GM23248 (cell line): ENCODE measurements around the gene PVALB. TPM values are rescaled to one million over a fixed set of nuclear protein-coding genes. Genes with fewer than 3 reads are reported as not detected.

Experiments
- DNase-seq: peaks from one replicate; pipeline ENCODE4 v3.0.0-alpha.2; 2015
- H2AFZ ChIP-seq: fragments of 200-600 bp; sonication (generic); 2 replicates; pipeline ENCODE4 v1.6.1; 2016; ENCODE audit warnings: antibody characterized with exemption
- H3F3A ChIP-seq: fragments of 200-600 bp; sonication (generic); 2 replicates; pipeline ENCODE4 v1.6.1; 2016; ENCODE audit warnings: mild to moderate bottlenecking, antibody characterized with exemption, mixed run types; ENCODE audit not compliant: insufficient read depth
- H3K27ac ChIP-seq: fragments of 200-600 bp; sonication (generic); 2 replicates; pipeline ENCODE4 v1.5.1; 2016; ENCODE audit warnings: mild to moderate bottlenecking
- H3K27me3 ChIP-seq: fragments of 200-600 bp; sonication (generic); replicated peaks from 2 replicates; pipeline ENCODE4 v1.6.1; 2016; ENCODE audit warnings: mild to moderate bottlenecking; ENCODE audit not compliant: insufficient read depth
- H3K36me3 ChIP-seq: fragments of 200-600 bp; sonication (generic); 2 replicates; pipeline ENCODE4 v1.6.1; 2016; ENCODE audit warnings: low read depth, mild to moderate bottlenecking
- H3K4me1 ChIP-seq: fragments of 200-600 bp; sonication (generic); 2 replicates; pipeline ENCODE4 v1.6.1; 2016; ENCODE audit warnings: mild to moderate bottlenecking; ENCODE audit not compliant: insufficient read depth
- H3K4me2 ChIP-seq: fragments of 200-600 bp; sonication (generic); one replicate; pipeline ENCODE4 v1.6.1; 2016; ENCODE audit warnings: mild to moderate bottlenecking; ENCODE audit not compliant: unreplicated experiment
- H3K4me3 ChIP-seq: fragments of 200-600 bp; sonication (generic); 2 replicates; pipeline ENCODE4 v1.5.1; 2016; ENCODE audit warnings: mild to moderate bottlenecking
- H3K79me2 ChIP-seq: fragments of 200-600 bp; sonication (generic); 2 replicates; pipeline ENCODE4 v1.6.1; 2016; ENCODE audit warnings: mild to moderate bottlenecking; ENCODE audit not compliant: insufficient read depth
- H3K9ac ChIP-seq: fragments of 200-600 bp; sonication (generic); 2 replicates; pipeline ENCODE4 v1.6.1; 2016; ENCODE audit warnings: mild to moderate bottlenecking
- H3K9me2 ChIP-seq: fragments of 200-600 bp; sonication (generic); 2 replicates; pipeline ENCODE4 v1.6.1; 2016; ENCODE audit warnings: mixed run types, mild to moderate bottlenecking, moderate library complexity; ENCODE audit not compliant: insufficient read depth
- H3K9me3 ChIP-seq: fragments of 200-600 bp; sonication (generic); one replicate; pipeline ENCODE4 v1.6.1; 2017; ENCODE audit warnings: low read depth
- H4K20me1 ChIP-seq: fragments of 200-600 bp; sonication (generic); 2 replicates; pipeline ENCODE4 v1.6.0; 2016; ENCODE audit not compliant: insufficient read depth
- EZH2 ChIP-seq: fragments of 200-600 bp; sonication (generic); IDR thresholded peaks from 2 replicates; pipeline ENCODE4 v1.6.1; 2018; ENCODE audit warnings: antibody characterized with exemption, mild to moderate bottlenecking; ENCODE audit not compliant: insufficient read depth, poor library complexity, severe bottlenecking
- EZH2phosphoT487 ChIP-seq: fragments of 200-600 bp; sonication (generic); IDR thresholded peaks from 2 replicates; pipeline ENCODE4 v1.6.1; 2018; ENCODE audit warnings: antibody characterized with exemption, moderate library complexity, mild to moderate bottlenecking, low read depth; ENCODE audit not compliant: insufficient read depth
- WGBS, 2 experiments: methylation state at CpG; one replicate each; pipeline ENCODE4 v1.1.6; 2015 to 2017; ENCODE audit warnings: low lambda C conversion rate in 2 of 2, low coverage in 1 of 2; ENCODE audit errors: missing lambda C conversion rate in 2 of 2; 5-methylcytosine and 5-hydroxymethylcytosine counted together
- in situ Hi-C: fragments of 300-500 bp; cut with MboI; formaldehyde crosslinking; loops from 2 replicates; pipeline ENCODE4 v1.15.0; 2020
- polyA plus RNA-seq: library from polyadenylated mRNA; unstranded; fragments of >200 nt; fragmentation: Nextera tagmentation; extraction: Ambion mirVana; gene quantifications from 2 replicates; pipeline ENCODE4 v1.2.1, GENCODE V29; 2016
- total RNA-seq: library from RNA; depleted of rRNA; stranded (reverse); fragments of >200 nt; shearing (Covaris generic); gene quantifications from 2 replicates; pipeline ENCODE4 v1.2.3, GENCODE V29; 2014

Gene PVALB
- total and polyA plus RNA-seq, 2 experiments from 2014 or later, result not detected

- peak overlapping the region; percentile 55 for H3K9ac ChIP-seq
- peak overlapping the region; percentile 69 for H3K4me3 ChIP-seq
Observed at GRCh38 chr22:36776722-36777121, 40.1 kb downstream of the PVALB start.

GRCh38 chr22:36775964-36776669, 40.7 kb downstream of the PVALB start, which contains the start of gene IFT27:
Gene IFT27, minus strand, starts transcription at chr22:36776119. Its CDS starts 412 bp downstream, at chr22:36775707.
- TF ChIP-seq EZH2 (no peak), EZH2phosphoT487 (no peak)
- Histone ChIP-seq H3K4me3 (peak within 1 kb of the TSS; percentile 77), H3K4me2 (peak within 1 kb of the TSS; percentile 88), H2AFZ (peak within 1 kb of the TSS; percentile 95), H3K79me2 (no peaks in the 10 kb centered on the region), H3K9ac (peak within 1 kb of the TSS; percentile 76), H4K20me1 (no peaks in the 10 kb centered on the region), H3K4me1 (0 out of 2 replicates have a peak, but pooled peaks cover 6% of the 10 kb centered on the region), H3K27ac (no peak within 1 kb of the TSS), H3K27me3 (no peaks in the 10 kb centered on the region), H3K9me2 (no peaks in the 10 kb centered on the region), H3K9me3 (no peaks in the 10 kb centered on the region), H3F3A (no peaks in the 10 kb centered on the region), H3K36me3 (no peaks in the 10 kb centered on the region)
- WGBS, 2 experiments, result 1% methylated on average over 37 to 40 of the region's 43 CpGs
- peak; percentile 100 for DNase-seq
- in situ Hi-C loops, result no loop called here

More at GRCh38 chr22:36776722-36777121, 40.1 kb downstream of the PVALB start:
- no peaks in the 10 kb centered on the region for H3K9me2 ChIP-seq
- 63 to 64% methylated on average over 12 of the region's 12 CpGs for WGBS, 2 experiments
- peak overlapping the region; percentile 95 for H2AFZ ChIP-seq
- no peak overlapping the region for H3K27ac ChIP-seq
- peak overlapping the region; percentile 87 for H3K4me2 ChIP-seq
- H3K9me3 ChIP-seq, result no peaks in the 10 kb centered on the region
- H3K27me3 ChIP-seq, result no peaks in the 10 kb centered on the region
- H3F3A ChIP-seq, result 0 out of 2 replicates have a peak, but pooled peaks cover 3% of the 10 kb centered on the region
- no peaks in the 10 kb centered on the region for H3K36me3 ChIP-seq
- no peak for DNase-seq
- in situ Hi-C loops, result no loop called here
- H3K79me2 ChIP-seq, result no peaks in the 10 kb centered on the region
- no peak for TF ChIP-seq EZH2phosphoT487
- TF ChIP-seq EZH2, result no peak
- H4K20me1 ChIP-seq, result no peaks in the 10 kb centered on the region
- H3K4me1 ChIP-seq, result 0 out of 2 replicates have a peak, but pooled peaks cover 9% of the 10 kb centered on the region

GRCh38 chr22:36775586-36775963, 41.3 kb downstream of the PVALB start:
- Histone ChIP-seq H2AFZ (peak overlapping the region; percentile 77), H3K79me2 (no peaks in the 10 kb centered on the region), H3K27ac (no peak overlapping the region), H3K27me3 (no peaks in the 10 kb centered on the region), H3K36me3 (no peaks in the 10 kb centered on the region), H3K9ac (peak overlapping the region; percentile 76), H3K4me2 (peak overlapping the region; percentile 88), H4K20me1 (no peaks in the 10 kb centered on the region), H3K4me1 (0 out of 2 replicates have a peak, but pooled peaks cover 6% of the 10 kb centered on the region), H3K9me2 (no peaks in the 10 kb centered on the region), H3K4me3 (peak overlapping the region; percentile 77), H3K9me3 (no peaks in the 10 kb centered on the region), H3F3A (no peaks in the 10 kb centered on the region)
- no peak for TF ChIP-seq EZH2phosphoT487
- no peak for TF ChIP-seq EZH2
- DNase-seq, result peak; percentile 48
- in situ Hi-C loops, result no loop called here
- WGBS, 2 experiments, result 0% methylated on average over 11 to 14 of the region's 23 CpGs

GRCh38 chr22:36773935-36774334, 42.9 kb downstream of the PVALB start:
- H4K20me1 ChIP-seq, result no peaks in the 10 kb centered on the region
- no peak overlapping the region for H3K9ac ChIP-seq
- no peaks in the 10 kb centered on the region for H3K9me2 ChIP-seq
- H2AFZ ChIP-seq, result no peak overlapping the region
- no peaks in the 10 kb centered on the region for H3K27me3 ChIP-seq
- peak; percentile 71 for DNase-seq
- no peak overlapping the region for H3K4me3 ChIP-seq
- TF ChIP-seq EZH2phosphoT487, result no peak
- TF ChIP-seq EZH2, result no peak
- 0 out of 2 replicates have a peak, but pooled peaks cover 6% of the 10 kb centered on the region for H3K4me1 ChIP-seq
- H3K79me2 ChIP-seq, result no peaks in the 10 kb centered on the region
- in situ Hi-C loops, result no loop called here
- no peaks in the 10 kb centered on the region for H3K9me3 ChIP-seq
- H3K27ac ChIP-seq, result no peak overlapping the region
- no peak overlapping the region for H3K4me2 ChIP-seq
- H3K36me3 ChIP-seq, result no peaks in the 10 kb centered on the region
- no peaks in the 10 kb centered on the region for H3F3A ChIP-seq
- WGBS, 2 experiments, result 89 to 94% methylated on average over 3 of the region's 3 CpGs
